Occipital lobe (tissue), 2 donors: Measurements from ENCODE around the gene DNMT3B. TPM values are rescaled to one million over a fixed set of nuclear protein-coding genes. Genes with fewer than 3 reads are reported as not detected.

ENCODE experiments used
- DNase-seq: peaks from one replicate; lab custom pipeline; 2025; lab: John Stamatoyannopoulos, UW
- total RNA-seq: library from RNA; depleted of rRNA; stranded (reverse); fragments of >200 nt; gene quantifications from one replicate; pipeline ENCODE4 v1.2.3, GENCODE V29; 2014

Gene DNMT3B
- total RNA-seq, 1 donor from 2014 or later = 4.8 TPM

GRCh38 chr20:32820698-32821377 is 58.7 kb downstream of the DNMT3B start:
- DNase-seq = no peak

DNA sequence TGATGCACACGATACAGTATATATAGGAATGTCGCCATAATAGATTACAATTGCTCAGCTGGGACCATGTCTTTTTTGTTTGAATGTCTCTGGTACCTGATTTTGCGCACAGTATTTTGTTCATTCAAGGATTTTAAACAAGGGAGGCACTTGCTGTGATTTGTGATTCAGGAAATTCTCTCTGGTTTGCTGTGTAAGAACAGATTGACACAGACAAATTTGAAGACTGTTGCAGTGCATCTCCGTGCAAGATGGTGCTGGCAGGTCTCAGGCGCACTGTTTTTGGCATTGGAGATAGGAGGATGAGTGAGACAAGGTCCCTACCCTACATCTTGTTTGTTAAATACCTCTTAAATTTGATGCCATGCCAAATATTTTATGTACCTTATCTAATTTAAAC is 60.0 kb downstream of the DNMT3B start:
- no peak for DNase-seq

GRCh38 chr20:32823078-32823477 is 60.9 kb downstream of the DNMT3B start:
- no peak for DNase-seq

DNA sequence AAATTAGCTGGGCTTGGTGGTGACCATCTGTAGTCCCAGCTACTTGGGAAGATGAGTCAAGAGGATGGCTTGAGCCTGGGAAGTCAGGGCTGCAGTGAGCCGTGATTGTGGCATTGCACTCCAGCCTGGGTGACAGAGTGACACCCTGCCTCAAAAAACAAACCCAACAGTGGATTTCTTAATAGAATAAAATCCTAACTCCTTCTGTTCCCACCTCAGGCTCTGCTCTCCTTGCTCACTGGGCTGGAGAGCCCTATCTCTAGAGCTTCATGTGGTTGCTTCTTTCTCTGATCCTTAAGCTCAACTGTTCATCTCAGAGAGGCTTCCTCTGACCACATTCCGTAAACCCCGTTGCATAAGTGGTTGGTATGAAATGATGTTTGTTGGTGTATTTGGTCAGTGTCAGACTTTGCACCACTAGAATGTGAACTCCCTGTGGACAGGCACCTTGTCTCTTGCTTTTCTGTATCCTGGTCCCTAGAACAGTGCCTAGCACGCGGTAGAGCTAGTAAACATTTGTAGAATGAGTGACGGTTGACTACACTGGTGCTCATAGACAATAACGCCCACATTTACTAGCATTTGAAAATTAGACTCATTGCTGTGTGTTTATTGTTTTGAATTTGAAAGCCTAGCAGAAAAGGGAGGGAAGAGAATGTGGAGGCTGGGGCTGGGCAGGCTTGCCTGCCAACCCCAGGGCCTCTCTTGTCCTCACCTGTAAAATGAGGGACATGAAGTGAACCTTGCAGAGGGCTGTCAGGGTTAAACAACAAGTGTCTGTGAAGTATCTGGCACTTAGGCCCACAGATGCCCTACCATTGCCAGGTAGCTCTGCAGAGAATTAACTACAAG is 61.8 kb downstream of the DNMT3B start:
- DNase-seq = no peak

GRCh38 chr20:32828029-32828680 is 66.0 kb downstream of the DNMT3B start:
- no peak for DNase-seq

DNA sequence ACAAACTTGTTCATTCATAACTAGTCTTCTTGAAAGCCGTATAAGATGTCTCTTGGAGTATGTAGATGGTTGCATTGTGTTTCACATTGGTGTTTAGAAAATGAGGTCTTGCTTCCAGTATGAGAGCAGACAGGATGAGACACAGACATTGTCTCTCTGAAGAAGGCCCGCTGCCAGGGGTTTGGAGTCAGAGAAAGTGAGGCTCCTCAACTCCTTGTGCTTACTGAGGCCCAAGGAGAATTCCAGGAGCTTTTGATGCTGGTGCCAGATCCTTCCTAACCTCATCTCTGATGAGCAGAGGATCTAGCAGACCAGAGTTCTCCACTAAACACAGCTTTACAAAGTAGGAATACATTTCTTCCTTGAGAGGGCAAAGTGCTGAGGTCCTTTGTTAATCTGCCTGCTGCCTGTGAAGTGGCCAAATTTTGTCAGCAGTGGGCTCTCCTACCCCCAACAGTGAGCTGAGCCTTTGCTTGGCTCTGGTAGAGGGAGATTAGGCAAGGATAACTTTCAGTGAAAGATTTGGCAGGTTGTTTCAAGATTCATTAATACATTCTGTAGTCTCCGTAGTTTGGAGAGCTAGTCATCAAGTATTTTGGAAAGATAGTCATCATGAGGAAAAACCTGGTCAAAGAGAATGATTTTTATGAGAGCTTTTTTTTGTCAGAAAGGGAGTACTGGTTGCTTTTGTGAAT is 67.3 kb downstream of the DNMT3B start:
- no peak for DNase-seq

GRCh38 chr20:32830437-32830836 is 68.3 kb downstream of the DNMT3B start:
- no peak for DNase-seq

GRCh38 chr20:32831982-32832381 is 69.8 kb downstream of the DNMT3B start:
- DNase-seq = no peak

GRCh38 chr20:32832664-32833063 is 70.5 kb downstream of the DNMT3B start:
- no peak for DNase-seq

DNA sequence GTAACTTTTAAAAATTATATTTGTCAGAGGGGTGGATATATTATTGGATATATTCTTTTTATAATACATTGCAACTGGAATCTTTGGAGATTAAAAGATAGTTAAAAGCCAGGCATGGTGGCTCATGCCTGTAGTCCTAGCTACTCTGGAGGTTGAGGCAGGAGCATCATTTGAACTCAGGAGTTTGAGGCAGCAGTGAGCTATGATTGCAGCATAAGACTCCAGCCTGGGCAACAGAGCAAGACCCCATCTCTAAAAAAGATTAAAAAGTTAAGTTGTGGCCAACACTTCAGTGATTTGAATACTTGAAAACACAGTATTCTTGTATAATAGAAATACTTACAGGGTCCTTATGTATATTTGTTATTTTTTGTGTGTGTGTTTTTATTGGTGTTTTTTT is 72.8 kb downstream of the DNMT3B start:
- DNase-seq = no peak

DNA sequence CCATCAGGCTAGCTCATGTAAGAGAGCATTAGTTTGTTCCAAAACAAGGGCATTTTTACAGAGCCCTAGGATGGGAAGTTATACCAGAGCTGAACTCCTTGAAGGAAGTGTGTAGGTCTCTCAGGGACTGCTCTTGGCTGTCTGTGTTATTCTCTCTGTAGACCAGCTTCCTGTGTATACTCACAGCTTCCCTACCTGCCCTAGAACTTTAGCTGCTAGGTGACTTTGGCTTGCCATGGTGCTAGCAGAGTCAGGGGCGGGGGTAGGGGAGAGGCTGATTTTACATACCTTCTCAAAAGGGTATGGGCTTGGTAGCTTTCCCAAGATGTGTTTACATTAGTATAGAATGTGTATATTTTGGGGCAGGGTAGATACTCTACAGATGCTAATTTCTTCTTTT is 75.0 kb downstream of the DNMT3B start:
- DNase-seq = no peak

DNA sequence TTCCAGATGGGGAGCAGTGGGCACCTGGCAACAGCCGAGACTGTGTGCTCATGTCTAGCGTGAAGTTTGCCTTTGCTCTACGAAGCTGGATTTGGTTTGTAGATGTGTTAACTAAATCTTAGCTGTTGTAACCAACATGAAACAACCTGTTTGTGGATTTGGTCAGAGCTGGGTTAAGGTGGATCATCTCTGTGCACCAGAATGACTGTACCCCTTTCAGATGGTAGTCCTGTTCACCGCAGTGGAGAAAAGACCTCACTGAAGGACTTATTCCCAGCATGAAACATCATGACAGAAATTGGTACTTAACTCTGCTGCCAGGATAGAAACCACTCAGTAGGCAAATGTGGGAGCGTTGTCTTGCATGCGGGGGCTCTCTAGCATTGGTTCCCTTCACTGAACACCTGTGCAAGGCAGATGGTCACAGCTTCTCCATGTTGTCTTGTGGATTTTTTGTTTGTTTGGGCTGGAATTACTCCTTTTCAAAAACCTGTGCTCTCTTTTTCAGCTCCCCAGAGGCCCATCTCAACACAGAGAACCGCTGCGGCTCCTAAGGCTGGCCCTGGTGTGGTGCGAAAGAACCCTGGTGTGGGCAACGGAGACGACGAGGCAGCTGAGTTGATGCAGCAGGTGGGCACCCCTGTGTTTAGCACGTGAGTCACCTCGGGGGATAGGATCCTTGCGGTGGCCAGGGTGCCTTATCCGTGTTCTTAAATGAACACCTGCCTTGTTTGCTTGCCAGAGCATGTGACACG is 77.2 kb downstream of the DNMT3B start:
- DNase-seq = no peak

DNA sequence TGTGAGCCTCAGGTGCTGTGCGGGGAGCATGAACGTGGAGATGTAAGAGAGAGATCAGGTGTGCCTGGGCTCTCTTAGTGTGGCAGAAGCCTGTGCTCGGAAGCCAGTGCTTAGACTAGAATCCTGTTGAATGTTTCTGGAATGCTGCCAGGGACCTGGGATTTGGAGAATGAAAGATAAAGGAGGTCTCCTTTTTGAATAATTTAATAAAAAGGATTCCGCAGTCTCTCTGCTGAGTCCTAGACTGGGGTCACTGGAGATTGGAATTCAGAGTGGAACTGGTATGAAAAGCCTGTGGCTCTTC is 77.7 kb downstream of the DNMT3B start:
- DNase-seq = no peak

- DNase-seq = no peak
Observed at GRCh38 chr20:32841174-32841573, 79.0 kb downstream of the DNMT3B start.

DNA sequence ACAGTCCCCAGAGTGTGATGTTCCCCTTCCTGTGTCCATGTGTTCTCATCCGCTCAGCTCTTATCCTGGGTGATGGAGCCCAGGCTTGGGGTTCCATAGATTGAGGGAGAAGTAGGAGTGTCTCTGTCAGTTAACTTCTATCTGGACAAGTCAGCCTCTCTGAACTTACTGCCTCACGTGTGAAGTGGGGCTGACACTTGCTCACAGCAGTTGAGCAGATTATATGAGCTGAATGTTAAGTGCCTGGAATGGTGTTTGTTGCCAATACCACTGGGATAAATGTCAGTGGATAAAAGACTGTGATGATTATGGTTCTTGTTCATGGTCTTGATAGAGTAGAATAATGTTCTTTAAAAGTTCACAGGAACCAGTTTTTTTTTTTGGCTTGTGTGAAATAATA is 79.4 kb downstream of the DNMT3B start:
- DNase-seq = no peak

GRCh38 chr20:32842688-32843524 is 80.7 kb downstream of the DNMT3B start:
- no peak for DNase-seq

DNA sequence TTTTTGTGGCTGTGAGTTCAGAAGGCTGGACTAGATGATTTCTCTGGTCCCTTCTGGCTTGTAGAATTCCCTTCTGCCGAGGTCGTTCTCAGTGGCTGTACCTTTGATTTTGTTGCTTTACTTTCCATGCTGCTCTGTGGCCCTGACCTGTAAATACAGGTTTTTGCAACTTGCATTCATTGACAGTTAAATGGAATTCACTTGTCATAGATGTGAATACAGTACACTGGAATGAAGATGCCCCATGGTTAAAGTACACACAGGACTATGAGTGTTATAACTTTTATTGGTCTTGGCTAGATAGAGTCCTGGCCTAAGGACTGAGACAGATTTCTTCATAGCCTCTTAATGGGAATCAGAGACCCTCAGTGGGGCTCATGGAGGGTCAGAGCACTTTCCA is 83.6 kb downstream of the DNMT3B start:
- no peak for DNase-seq

DNA sequence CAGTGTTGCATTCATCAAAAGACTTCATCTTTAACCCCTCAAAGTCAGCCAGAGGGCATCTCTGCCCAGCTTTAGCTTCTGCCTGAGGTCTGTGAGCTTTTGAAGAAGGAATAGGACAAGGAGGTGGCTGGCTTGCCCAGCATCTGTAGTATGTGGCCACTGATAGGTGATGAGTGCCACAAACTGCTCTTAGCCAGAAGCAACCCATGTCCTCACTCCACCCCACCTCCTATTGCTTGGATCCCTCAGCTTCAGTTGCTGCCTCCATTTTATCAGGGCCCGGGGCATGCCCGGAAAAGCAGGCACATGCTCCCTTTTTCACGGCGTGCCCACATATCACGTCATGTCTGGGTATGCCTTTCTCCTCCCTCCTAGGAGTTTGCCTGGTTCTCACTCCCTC is 84.7 kb downstream of the DNMT3B start:
- no peak for DNase-seq

DNA sequence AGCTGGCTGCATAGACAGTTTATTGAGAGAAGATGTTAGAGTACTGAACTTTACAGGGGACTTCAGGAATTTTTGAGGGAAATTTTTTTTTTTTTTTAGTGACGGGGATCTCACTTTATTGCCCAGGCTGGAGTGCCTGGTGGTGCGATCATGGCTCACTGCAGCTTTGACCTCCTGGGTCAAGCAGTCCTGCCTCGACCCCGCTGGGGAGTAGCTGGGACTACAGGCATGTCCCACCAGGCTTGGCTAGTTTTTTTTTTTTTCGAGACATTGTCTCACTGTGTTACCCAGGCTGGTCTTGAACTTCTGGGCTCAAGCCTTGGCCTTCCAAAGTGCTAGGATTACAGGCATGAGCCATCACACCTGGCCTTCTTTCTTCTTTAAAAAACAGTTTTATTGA is 85.8 kb downstream of the DNMT3B start:
- DNase-seq = no peak

GRCh38 chr20:32848846-32849245 is 86.7 kb downstream of the DNMT3B start:
- DNase-seq = no peak
